22Rv1 (cell line): ENCODE data around the gene DNMT3A.

Experiments used
- H3K27ac ChIP-seq: fragments of 450-650 bp; 2 replicates; pipeline ENCODE4 v1.5.1; 2017
- CTCF ChIP-seq: fragments of 450-650 bp; IDR thresholded peaks from 2 replicates; pipeline ENCODE4 v1.5.1; 2017; ENCODE audit warnings: mild to moderate bottlenecking
- ZFX ChIP-seq: fragments of 450-650 bp; IDR thresholded peaks from 2 replicates; pipeline ENCODE4 v1.6.1; 2017; ENCODE audit warnings: antibody characterized with exemption, borderline replicate concordance

The DNMT3A gene

GRCh38 chr2:25253153-25253626 is 88.5 kb downstream of the DNMT3A start:
- peak overlapping the region; percentile 69 for H3K27ac ChIP-seq
- no peak for TF ChIP-seq CTCF
- no peak for TF ChIP-seq ZFX

GRCh38 chr2:25252291-25253152 is 89.2 kb downstream of the DNMT3A start:
- TF ChIP-seq CTCF (no peak), ZFX (no peak)
- H3K27ac ChIP-seq: peak overlapping the region; percentile 69

GRCh38 chr2:25251422-25252273 is 90.1 kb downstream of the DNMT3A start:
- no peak for TF ChIP-seq ZFX
- no peak for TF ChIP-seq CTCF
- H3K27ac ChIP-seq: peak overlapping the region; percentile 69

GRCh38 chr2:25251071-25251421 is 90.7 kb downstream of the DNMT3A start:
- peak overlapping the region; percentile 69; the same call in 1 of the 2 replicates for H3K27ac ChIP-seq
- no peak for TF ChIP-seq CTCF

GRCh38 chr2:25250331-25251070 is 91.2 kb downstream of the DNMT3A start:
- no peak for TF ChIP-seq ZFX
- TF ChIP-seq CTCF: no peak

GRCh38 chr2:25249785-25250184 is 91.9 kb downstream of the DNMT3A start:
- TF ChIP-seq ZFX (no peak), CTCF (no peak)
- H3K27ac ChIP-seq: no peak overlapping the region

More at GRCh38 chr2:25250331-25251070, 91.2 kb downstream of the DNMT3A start:
- H3K27ac ChIP-seq: no peak overlapping the region
